Measurements from ENCODE around the gene MKKS. TPM values are rescaled to one million over a fixed set of nuclear protein-coding genes. Genes with fewer than 3 reads are reported as not detected.

Gene MKKS
- total and polyA plus RNA-seq, 2 of the 13 experiments (the other 11 are each of a cell fraction or from before 2014, with no cell fraction given), result 26.7 to 34.5 TPM

DNA sequence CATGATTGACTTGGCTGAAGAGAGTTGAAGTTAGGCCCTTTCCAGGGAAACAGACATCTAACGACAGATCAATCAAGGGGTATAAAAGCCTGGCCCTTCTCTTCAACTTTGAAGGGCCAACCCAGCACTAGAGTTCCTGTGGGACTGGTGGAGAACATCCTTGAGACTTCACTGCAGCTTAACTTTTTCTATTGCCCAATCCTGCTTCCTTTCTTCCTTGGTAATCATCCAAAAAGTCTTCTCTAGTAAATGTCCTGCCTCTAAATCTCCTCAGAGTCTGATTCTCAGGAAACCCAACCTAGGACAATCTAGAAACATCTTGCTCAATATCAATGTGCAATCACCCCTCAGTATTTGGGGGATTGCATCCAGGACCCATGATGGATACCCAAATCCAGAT lies 1.9 kb downstream of the MKKS start (continued):
- TF ChIP-seq ARHGAP35 (CRISPR knock-in tag; IDR thresholded peaks at IDR 0.05; ENCODE audit: borderline replicate concordance) (no peak), BRCA1 (CRISPR knock-in tag; IDR thresholded peaks at IDR 0.05) (no peak), ZNF747 (CRISPR knock-in tag; IDR thresholded peaks at IDR 0.05; ENCODE audit: borderline replicate concordance) (0 out of 2 replicates have a peak, but pooled peaks have one; percentile 30), ZNF501 (CRISPR knock-in tag; IDR thresholded peaks at IDR 0.05) (0 out of 2 replicates have a peak, but pooled peaks have one; percentile 29), RBFOX2 (IDR thresholded peaks at IDR 0.05; ENCODE audit: low read depth, low read length) (peak; percentile 22; the same call in 1 of the 2 replicates), GLI4 (CRISPR knock-in tag; IDR thresholded peaks at IDR 0.05; ENCODE audit: borderline replicate concordance) (0 out of 2 replicates have a peak, but pooled peaks have one; percentile 32), RBM22 (optimal IDR thresholded peaks at IDR 0.05; ENCODE audit: low read length) (peak; percentile 5), ZNF605 (CRISPR knock-in tag; IDR thresholded peaks at IDR 0.05) (peak; percentile 38; the same call in 1 of the 2 replicates), ZNF850 (CRISPR knock-in tag; conservative IDR thresholded peaks at IDR 0.05) (no peak), CEBPG (CRISPR knock-in tag; IDR thresholded peaks at IDR 0.05) (peak; percentile 45; the same call in 1 of the 2 replicates), ZNF607 (CRISPR knock-in tag; IDR thresholded peaks at IDR 0.05; ENCODE audit: borderline replicate concordance) (0 out of 2 replicates have a peak, but pooled peaks have one; percentile 50), IKZF4 (CRISPR knock-in tag; IDR thresholded peaks at IDR 0.05; ENCODE audit: borderline replicate concordance, low read depth, not compliant biosample characterization) (peak; percentile 25), ELF1 (CRISPR knock-in tag; IDR thresholded peaks at IDR 0.05) (0 out of 2 replicates have a peak, but pooled peaks have one; percentile 9), SP2 (CRISPR knock-in tag; IDR thresholded peaks at IDR 0.05) (peak; percentile 20; the same call in 1 of the 2 replicates)
- TF ChIP-seq, protein P1, sequence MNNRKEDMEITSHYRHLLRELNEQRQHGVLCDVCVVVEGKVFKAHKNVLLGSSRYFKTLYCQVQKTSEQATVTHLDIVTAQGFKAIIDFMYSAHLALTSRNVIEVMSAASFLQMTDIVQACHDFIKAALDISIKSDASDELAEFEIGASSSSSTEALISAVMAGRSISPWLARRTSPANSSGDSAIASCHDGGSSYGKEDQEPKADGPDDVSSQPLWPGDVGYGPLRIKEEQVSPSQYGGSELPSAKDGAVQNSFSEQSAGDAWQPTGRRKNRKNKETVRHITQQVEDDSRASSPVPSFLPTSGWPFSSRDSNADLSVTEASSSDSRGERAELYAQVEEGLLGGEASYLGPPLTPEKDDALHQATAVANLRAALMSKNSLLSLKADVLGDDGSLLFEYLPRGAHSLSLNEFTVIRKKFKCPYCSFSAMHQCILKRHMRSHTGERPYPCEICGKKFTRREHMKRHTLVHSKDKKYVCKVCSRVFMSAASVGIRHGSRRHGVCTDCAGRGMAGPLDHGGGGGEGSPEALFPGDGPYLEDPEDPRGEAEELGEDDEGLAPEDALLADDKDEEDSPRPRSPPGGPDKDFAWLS (CRISPR knock-in tag; IDR thresholded peaks at IDR 0.05; ENCODE audit: borderline replicate concordance), result no peak
- TF ChIP-seq, protein P2, sequence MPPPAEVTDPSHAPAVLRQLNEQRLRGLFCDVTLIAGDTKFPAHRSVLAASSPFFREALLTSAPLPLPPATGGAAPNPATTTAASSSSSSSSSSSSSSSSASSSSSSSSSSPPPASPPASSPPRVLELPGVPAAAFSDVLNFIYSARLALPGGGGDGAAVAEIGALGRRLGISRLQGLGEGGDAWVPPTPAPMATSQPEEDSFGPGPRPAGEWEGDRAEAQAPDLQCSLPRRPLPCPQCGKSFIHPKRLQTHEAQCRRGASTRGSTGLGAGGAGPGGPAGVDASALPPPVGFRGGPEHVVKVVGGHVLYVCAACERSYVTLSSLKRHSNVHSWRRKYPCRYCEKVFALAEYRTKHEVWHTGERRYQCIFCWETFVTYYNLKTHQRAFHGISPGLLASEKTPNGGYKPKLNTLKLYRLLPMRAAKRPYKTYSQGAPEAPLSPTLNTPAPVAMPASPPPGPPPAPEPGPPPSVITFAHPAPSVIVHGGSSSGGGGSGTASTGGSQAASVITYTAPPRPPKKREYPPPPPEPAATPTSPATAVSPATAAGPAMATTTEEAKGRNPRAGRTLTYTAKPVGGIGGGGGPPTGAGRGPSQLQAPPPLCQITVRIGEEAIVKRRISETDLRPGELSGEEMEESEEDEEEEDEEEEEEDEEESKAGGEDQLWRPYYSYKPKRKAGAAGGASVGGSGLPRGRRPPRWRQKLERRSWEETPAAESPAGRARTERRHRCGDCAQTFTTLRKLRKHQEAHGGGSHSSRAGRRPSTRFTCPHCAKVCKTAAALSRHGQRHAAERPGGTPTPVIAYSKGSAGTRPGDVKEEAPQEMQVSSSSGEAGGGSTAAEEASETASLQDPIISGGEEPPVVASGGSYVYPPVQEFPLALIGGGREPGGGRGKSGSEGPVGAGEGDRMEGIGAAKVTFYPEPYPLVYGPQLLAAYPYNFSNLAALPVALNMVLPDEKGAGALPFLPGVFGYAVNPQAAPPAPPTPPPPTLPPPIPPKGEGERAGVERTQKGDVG (CRISPR knock-in tag; IDR thresholded peaks at IDR 0.05; ENCODE audit: borderline replicate concordance), result no peak

All from HepG2 (cell line).